GM19324 (cell line): ENCODE measurements around the gene ZNF140.
A peak's percentile ranks its signal among the peaks of the same experiment; 100 is the strongest.

Experiments
- ATAC-seq: cut with Tn5 transposase; IDR thresholded peaks from one replicate; pipeline ENCODE4 v1.9.1; 2021; ENCODE audit warnings: mild to moderate bottlenecking, moderate library complexity; ENCODE audit not compliant: unreplicated experiment, low FRiP score

Gene ZNF140

DNA sequence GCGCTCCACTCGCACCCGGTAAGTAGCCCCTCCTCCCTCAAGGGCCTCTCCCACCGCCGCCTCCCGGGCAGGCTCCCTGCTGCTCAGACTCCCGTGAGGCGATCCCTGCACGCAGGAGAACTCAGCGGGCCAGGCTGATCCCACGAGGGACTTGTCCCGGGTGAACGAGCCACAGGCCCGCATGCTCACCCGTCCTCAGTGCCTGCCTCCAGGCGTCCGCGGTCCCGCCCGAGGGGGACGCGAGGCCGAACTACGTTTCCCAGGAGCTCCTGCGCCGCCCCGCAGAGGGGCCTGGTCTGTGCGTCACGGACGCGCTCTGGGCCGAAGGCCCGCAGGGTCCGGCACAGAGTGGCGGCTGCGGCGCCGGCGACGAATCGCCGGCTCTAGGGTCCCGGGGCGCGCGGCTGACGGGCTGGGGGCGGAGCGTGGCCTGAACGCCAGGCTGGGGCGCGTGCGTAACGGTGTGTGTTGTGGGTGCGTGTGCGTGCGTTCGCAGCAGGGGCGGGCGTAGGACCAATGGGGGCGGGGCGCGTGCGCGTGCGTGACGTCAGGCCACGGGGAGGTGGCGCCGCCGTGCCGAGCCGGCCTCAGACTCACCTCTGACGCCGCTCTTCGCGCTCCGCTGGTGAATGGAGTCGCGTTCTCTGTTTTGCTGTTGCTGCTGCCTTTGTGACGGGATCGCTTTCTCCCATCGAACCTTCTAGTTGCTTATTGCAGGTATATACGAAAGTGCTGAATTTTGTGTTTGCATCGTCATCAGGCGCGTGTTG lies 49.5 kb downstream of the ZNF140 start, which contains the start of the genes ZNF10 and ZNF891:
TSS of gene ZNF10 (plus strand) at position 590 of the 770 bp plus-strand sequence. CDS start 13,866 bp downstream, outside the sequence.
TSS of gene ZNF891 (minus strand) at position 237 of the 770 bp plus-strand sequence. CDS start 8,356 bp downstream, outside the sequence.
- ATAC-seq, result peak; percentile 94

DNA sequence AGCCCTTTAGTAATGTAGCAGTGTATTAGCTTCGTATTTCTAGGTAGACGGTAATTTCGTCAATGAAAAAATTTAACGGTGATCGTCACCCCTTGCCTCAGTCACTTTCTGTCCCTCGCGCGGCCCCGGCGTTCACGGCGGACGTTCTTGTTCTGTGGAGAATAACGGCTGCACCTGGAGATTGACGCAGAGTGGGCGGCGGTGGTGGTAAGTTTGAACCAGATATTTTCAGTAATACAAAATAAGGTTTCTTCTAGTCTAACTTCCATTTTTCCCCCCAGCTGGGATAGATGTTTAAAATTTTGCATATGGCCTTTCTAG lies 50.0 kb downstream of the ZNF140 start:
- ATAC-seq, result no peak

DNA sequence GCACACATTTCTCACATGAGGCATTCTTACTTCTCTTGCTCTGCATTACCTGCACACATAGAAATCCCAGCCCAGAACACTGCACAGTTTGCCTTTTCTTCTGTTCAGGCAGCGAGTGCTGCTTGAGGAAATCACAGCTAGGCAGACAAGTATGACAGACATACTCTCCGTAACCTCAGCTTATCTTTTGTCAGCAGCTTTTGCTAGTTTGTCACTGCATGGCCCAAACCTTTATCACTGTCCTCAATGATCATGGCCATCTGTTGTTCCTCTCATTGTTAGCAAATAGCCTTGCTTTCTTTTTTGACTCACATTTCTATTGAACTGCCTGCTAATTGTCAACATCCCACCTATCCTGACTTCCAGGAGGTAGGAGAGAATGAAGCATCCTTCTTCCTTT lies 55.0 kb downstream of the ZNF140 start:
- no peak for ATAC-seq

DNA sequence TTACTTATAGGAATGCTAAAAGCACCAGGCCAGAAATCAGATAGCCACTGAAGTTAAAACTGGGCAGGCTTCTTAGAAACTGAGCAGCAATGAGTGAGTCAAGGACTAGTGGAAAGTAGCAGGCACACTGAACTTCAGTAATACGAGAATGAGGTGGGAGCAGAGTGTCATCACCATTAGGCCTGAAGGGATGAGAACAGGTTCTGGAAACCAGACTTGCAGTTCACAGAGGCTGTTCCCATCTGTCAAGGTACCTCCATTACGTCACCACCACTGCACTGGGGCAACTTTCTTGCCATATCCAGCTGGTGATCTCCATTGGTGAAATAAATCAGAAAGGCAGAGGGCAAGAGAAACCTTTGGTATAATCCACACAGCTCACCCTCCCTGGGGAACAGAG lies 65.3 kb downstream of the ZNF140 start:
- ATAC-seq, result no peak

DNA sequence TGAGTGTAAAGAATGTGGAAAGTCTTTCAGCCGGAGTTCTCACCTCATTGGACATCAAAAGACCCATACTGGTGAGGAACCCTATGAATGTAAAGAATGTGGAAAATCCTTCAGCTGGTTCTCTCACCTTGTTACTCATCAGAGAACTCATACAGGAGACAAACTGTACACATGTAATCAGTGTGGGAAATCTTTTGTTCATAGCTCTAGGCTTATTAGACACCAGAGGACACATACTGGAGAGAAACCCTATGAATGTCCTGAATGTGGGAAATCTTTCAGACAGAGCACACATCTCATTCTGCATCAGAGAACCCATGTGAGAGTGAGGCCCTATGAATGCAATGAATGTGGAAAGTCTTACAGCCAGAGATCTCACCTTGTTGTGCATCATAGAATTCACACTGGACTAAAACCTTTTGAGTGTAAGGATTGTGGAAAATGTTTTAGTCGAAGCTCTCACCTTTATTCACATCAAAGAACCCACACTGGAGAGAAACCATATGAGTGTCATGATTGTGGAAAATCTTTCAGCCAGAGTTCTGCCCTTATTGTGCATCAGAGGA lies 75.5 kb downstream of the ZNF140 start:
- no peak for ATAC-seq
